ENCODE data around the gene ADAMTSL2.

ADAMTSL2 gene

DNA sequence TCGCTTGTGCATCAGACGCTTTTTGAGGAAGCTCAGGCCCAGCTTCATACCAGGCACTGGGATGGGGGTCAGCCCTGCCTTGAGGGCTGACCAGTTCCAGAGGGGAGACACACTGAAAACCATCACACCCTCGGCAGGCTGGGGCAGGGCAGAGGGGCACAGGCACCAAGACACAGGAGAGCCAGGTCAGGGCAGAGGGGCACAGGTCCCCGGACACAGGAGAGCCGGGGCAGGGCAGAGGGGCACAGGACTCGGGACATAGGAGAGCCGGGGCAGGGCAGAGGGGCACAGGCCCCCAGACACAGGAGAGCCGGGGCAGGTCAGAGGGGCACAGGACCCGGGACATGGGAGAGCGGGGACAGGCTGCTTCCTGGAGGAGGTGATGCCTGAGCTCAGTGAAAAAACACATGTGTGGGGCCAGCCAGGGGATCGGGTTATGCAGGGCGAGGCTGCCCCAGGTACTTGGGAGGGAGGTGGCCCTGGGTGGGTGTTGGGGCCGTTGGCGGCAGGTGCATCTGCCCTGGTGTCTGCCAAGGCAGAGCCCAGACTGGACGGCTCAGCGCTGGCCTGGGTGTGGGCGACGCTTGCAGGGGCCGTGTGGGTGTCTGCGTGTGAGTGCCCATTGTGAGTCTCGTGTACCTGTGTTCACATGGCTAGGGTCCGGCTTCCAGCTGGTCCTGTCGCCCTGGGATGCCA lies 40.5 kb upstream of the ADAMTSL2 start:
- H3K27me3 Mint-ChIP-seq (ENCODE audit: low read depth): peaks cover 18% of the 10 kb centered on the region
- H3K4me1 Mint-ChIP-seq: peaks cover 39% of the 10 kb centered on the region
- H3K36me3 Mint-ChIP-seq (ENCODE audit: low read depth): no peaks in the 10 kb centered on the region
- TF ChIP-seq, protein P1, sequence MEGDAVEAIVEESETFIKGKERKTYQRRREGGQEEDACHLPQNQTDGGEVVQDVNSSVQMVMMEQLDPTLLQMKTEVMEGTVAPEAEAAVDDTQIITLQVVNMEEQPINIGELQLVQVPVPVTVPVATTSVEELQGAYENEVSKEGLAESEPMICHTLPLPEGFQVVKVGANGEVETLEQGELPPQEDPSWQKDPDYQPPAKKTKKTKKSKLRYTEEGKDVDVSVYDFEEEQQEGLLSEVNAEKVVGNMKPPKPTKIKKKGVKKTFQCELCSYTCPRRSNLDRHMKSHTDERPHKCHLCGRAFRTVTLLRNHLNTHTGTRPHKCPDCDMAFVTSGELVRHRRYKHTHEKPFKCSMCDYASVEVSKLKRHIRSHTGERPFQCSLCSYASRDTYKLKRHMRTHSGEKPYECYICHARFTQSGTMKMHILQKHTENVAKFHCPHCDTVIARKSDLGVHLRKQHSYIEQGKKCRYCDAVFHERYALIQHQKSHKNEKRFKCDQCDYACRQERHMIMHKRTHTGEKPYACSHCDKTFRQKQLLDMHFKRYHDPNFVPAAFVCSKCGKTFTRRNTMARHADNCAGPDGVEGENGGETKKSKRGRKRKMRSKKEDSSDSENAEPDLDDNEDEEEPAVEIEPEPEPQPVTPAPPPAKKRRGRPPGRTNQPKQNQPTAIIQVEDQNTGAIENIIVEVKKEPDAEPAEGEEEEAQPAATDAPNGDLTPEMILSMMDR (IDR thresholded peaks at IDR 0.05; ENCODE audit: unreplicated experiment in 3 of 3): no peak
- no peaks in the 10 kb centered on the region for H3K9me3 Mint-ChIP-seq
- peak overlapping the region in 1 of 3 experiments; percentile 54 for H3K27ac Mint-ChIP-seq
- H3K4me3 Mint-ChIP-seq: no peak overlapping the region

DNA sequence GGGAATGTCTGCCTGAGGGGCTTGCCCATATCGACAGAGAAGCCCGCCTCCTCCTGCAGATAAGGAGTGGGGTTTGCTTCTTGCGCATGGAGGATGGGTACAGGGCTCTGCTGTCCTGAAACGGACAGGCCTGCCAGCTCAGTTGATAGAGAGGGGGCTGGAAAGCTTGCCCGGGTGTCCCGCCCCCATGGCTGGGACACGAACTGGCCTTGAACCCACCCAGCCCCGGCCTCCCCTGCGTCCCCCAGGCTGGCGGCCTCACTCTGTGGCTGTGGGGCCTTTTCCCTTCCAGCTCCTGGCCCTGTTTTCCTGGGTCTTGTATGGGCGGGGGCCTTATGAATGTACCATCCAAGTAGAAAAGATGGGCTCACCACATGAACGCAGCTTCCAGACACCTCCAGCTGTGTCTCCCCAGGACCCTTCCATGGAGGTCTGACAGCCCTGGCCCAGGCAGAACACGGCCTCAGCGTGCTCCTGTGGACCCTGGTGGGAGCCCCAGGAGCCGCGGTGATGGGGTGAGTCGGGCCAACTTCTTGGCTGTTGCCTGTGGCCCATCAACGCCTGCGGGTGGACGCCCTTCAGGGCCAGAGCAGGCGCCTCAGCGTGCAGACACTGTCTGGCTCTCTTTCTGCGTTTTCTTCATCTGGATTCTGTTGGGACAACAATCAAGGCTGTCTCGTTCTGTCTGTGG lies 39.7 kb upstream of the ADAMTSL2 start:
- Mint-ChIP-seq H3K9me3 (no peaks in the 10 kb centered on the region), H3K27ac (no peak overlapping the region), H3K4me1 (peaks cover 34% of the 10 kb centered on the region), H3K36me3 (ENCODE audit: low read depth) (no peaks in the 10 kb centered on the region), H3K27me3 (ENCODE audit: low read depth) (peaks cover 11% of the 10 kb centered on the region), H3K4me3 (no peak overlapping the region)
- TF ChIP-seq, protein P1 (IDR thresholded peaks at IDR 0.05; ENCODE audit: unreplicated experiment in 3 of 3): no peak

DNA sequence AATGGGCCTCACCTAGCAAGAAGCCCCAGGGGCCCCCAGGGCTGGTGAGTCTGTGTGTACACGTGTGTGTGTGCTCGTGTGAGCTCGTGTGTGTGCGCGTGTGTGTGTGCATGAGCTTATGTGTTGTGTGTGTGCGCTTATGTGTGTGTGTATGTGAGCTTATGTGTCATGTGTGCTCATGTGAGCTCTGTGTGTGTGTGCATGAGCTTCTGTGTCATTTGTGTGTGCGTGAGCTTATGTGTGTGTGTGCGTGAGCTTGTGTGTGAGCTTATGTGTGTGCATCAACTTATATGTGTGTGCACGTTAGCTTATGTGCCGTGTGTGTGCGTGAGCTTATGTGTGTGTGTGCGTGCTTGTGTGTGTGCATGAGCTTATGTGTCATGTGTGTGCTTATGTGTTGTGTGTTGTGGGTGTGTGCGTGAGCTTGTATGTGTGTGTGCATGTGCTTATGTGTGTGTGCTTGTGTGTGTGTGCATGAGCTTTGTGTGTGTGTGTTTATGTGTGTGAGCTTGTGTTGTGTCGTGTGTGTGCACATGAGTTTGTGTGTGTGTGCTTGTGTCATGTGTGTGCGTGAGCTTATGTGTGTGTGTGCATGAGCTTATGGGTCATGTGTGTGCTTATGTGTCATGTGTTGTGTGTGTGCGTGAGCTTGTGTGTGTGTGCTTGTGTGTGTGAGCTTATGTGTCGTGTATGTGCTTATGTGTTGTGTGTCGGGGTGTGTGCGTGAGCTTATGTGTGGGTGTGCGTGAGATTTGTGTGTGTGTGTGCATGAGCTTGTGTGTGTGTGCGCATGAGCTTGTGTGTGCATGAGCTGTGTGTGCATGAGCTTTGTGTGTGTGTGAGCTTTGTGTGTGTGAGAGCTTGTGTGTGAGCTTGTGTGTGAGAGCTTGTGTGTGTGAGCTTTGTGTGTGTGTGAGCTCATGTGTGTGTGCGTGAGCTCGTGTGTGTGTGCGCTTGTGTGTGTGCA lies 38.9 kb upstream of the ADAMTSL2 start:
- TF ChIP-seq, protein P1 (IDR thresholded peaks at IDR 0.05; ENCODE audit: unreplicated experiment in 3 of 3): no peak

DNA sequence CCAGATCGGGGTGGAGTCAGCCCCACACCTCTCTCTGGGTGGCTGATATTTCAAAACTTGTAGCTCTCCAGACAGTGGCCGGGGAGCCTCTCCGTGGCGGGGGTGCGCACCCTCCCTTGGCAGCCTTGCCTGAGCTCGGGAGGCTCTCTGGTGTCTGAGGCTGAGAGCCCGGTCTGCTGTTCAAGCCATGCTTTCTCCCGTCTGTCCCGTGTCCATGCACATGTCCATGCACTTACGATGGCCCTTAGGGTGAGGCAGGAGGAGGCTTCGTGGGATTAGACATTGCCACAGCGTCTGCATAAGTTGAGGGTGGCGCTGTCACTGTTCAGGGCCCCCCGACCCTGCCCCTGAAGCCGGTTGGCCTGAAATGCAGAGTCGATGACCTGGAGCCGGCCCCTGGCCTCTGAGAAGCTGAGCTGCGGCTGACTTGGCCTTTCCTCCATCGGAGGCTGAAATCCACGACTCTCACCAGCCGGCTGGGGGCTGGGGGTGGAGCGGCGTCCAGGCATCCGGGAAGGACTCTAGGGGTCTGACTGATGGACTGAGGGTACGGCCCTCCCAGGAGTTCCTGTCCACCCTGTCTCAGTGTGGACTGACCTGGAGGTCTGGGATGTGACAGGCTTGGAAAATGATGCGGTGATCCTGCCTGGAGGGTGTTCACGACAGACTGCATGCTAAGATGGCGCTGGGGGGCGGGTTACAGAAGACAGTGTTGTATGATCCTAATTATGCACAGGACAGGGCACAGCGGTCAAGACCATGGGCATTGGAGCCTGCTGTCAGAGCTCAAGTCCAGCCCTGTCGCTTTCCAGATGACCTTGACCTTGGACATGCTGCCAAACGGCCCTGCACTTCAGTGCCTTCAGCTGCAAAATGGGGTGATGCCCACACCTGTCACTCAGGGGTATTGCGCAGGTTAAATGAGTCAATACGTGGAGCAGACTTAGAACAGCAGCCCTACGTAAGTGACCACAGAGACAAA lies 37.4 kb upstream of the ADAMTSL2 start:
- Mint-ChIP-seq H3K36me3 (ENCODE audit: low read depth) (peaks cover 9% of the 10 kb centered on the region), H3K4me1 (peaks cover 33% of the 10 kb centered on the region), H3K27ac (peak overlapping the region in 2 of 3 experiments; percentile 17 to 47), H3K27me3 (ENCODE audit: low read depth) (peaks cover 10% of the 10 kb centered on the region), H3K9me3 (peaks cover 19% of the 10 kb centered on the region), H3K4me3 (no peak overlapping the region)
- TF ChIP-seq, protein P1 (IDR thresholded peaks at IDR 0.05; ENCODE audit: unreplicated experiment in 3 of 3): no peak

More for the DNA sequence above, 38.9 kb upstream of the ADAMTSL2 start:
- peaks cover 10% of the 10 kb centered on the region for H3K27me3 Mint-ChIP-seq (ENCODE audit: low read depth)
- peaks cover 5% of the 10 kb centered on the region for H3K9me3 Mint-ChIP-seq
- no peaks in the 10 kb centered on the region for H3K36me3 Mint-ChIP-seq (ENCODE audit: low read depth)
- no peak overlapping the region for H3K4me3 Mint-ChIP-seq
- no peak overlapping the region for H3K27ac Mint-ChIP-seq
- H3K4me1 Mint-ChIP-seq: peaks cover 38% of the 10 kb centered on the region
